ENCODE data around the gene CNTNAP5.

Gene CNTNAP5

GRCh38 chr2:124080281-124081153 is 55.4 kb downstream of the CNTNAP5 start:
- CTCF ChIA-PET, result no interaction called here
- TF ChIP-seq PKNOX1 (IDR thresholded peaks at IDR 0.05) (peak; percentile 34; the same call in 1 of the 2 replicates), CTBP1 (IDR thresholded peaks at IDR 0.05; ENCODE audit: borderline replicate concordance) (no peak)
- DNase-seq (ENCODE audit: extremely low spot score), result no peak
- POLR2A ChIA-PET, result no interaction called here

GRCh38 chr2:124081154-124081716 is 56.1 kb downstream of the CNTNAP5 start:
- CTCF ChIA-PET, result no interaction called here
- no peak for DNase-seq (ENCODE audit: extremely low spot score)
- POLR2A ChIA-PET, result no interaction called here
- TF ChIP-seq ZNF384 (IDR thresholded peaks at IDR 0.05) (no peak), FOXA1 (IDR thresholded peaks at IDR 0.05) (no peak), BHLHE40 (IDR thresholded peaks at IDR 0.05; ENCODE audit: borderline replicate concordance) (no peak), HDGF (IDR thresholded peaks at IDR 0.05; ENCODE audit: borderline replicate concordance) (no peak), SUZ12 (IDR thresholded peaks at IDR 0.05) (no peak), TARDBP (IDR thresholded peaks at IDR 0.05) (no peak), NFRKB (IDR thresholded peaks at IDR 0.05) (no peak), PKNOX1 (IDR thresholded peaks at IDR 0.05) (no peak), SP1 (IDR thresholded peaks at IDR 0.05) (no peak), ARNT (IDR thresholded peaks at IDR 0.05) (no peak), ELF4 (IDR thresholded peaks at IDR 0.05) (no peak), CTBP1 (IDR thresholded peaks at IDR 0.05; ENCODE audit: borderline replicate concordance) (no peak), LEF1 (IDR thresholded peaks at IDR 0.05; ENCODE audit: borderline replicate concordance) (no peak), FOXM1 (IDR thresholded peaks at IDR 0.05; ENCODE audit: borderline replicate concordance) (no peak), L3MBTL2 (conservative IDR thresholded peaks at IDR 0.05) (no peak), FOXK2 (IDR thresholded peaks at IDR 0.05) (no peak)

- no peak for TF ChIP-seq PKNOX1 (IDR thresholded peaks at IDR 0.05)
- ChIA-PET CTCF (no interaction called here), POLR2A (no interaction called here)
- DNase-seq (ENCODE audit: extremely low spot score), result no peak
Measured at GRCh38 chr2:124088616-124089015, 63.5 kb downstream of the CNTNAP5 start.

GRCh38 chr2:124091721-124092120 is 66.6 kb downstream of the CNTNAP5 start:
- DNase-seq (ENCODE audit: extremely low spot score), result no peak
- TF ChIP-seq BHLHE40 (IDR thresholded peaks at IDR 0.05; ENCODE audit: borderline replicate concordance), result no peak
- no peak for TF ChIP-seq ELF4 (IDR thresholded peaks at IDR 0.05)
- no peak for TF ChIP-seq SP1 (IDR thresholded peaks at IDR 0.05)
- no peak for TF ChIP-seq TARDBP (IDR thresholded peaks at IDR 0.05)
- TF ChIP-seq FOXA1 (IDR thresholded peaks at IDR 0.05), result no peak
- TF ChIP-seq LEF1 (IDR thresholded peaks at IDR 0.05; ENCODE audit: borderline replicate concordance), result no peak
- no peak for TF ChIP-seq CTBP1 (IDR thresholded peaks at IDR 0.05; ENCODE audit: borderline replicate concordance)
- no peak for TF ChIP-seq FOXM1 (IDR thresholded peaks at IDR 0.05; ENCODE audit: borderline replicate concordance)
- no peak for TF ChIP-seq L3MBTL2 (conservative IDR thresholded peaks at IDR 0.05)
- TF ChIP-seq PKNOX1 (IDR thresholded peaks at IDR 0.05), result no peak
- no peak for TF ChIP-seq SUZ12 (IDR thresholded peaks at IDR 0.05)
- TF ChIP-seq ZNF384 (IDR thresholded peaks at IDR 0.05), result no peak
- no peak for TF ChIP-seq FOXK2 (IDR thresholded peaks at IDR 0.05)
- TF ChIP-seq ARNT (IDR thresholded peaks at IDR 0.05), result no peak
- POLR2A ChIA-PET, result no interaction called here
- CTCF ChIA-PET, result no interaction called here

- no peak for DNase-seq (ENCODE audit: extremely low spot score)
- TF ChIP-seq BHLHE40 (IDR thresholded peaks at IDR 0.05; ENCODE audit: borderline replicate concordance), result no peak
- no peak for TF ChIP-seq SUZ12 (IDR thresholded peaks at IDR 0.05)
- TF ChIP-seq FOXA1 (IDR thresholded peaks at IDR 0.05), result no peak
- no peak for TF ChIP-seq NFRKB (IDR thresholded peaks at IDR 0.05)
- TF ChIP-seq L3MBTL2 (conservative IDR thresholded peaks at IDR 0.05), result no peak
- TF ChIP-seq SP1 (IDR thresholded peaks at IDR 0.05), result no peak
- no peak for TF ChIP-seq FOXM1 (IDR thresholded peaks at IDR 0.05; ENCODE audit: borderline replicate concordance)
- no peak for TF ChIP-seq LEF1 (IDR thresholded peaks at IDR 0.05; ENCODE audit: borderline replicate concordance)
- no peak for TF ChIP-seq PKNOX1 (IDR thresholded peaks at IDR 0.05)
- no peak for TF ChIP-seq ARNT (IDR thresholded peaks at IDR 0.05)
- TF ChIP-seq FOXK2 (IDR thresholded peaks at IDR 0.05), result no peak
- no peak for TF ChIP-seq ZNF384 (IDR thresholded peaks at IDR 0.05)
- CTCF ChIA-PET, result no interaction called here
- POLR2A ChIA-PET, result no interaction called here
Measured at GRCh38 chr2:124092651-124093050, 67.6 kb downstream of the CNTNAP5 start.

All from HEK293T (cell line).